HepG2 (cell line): ENCODE results near the gene TMEFF1. TPM values are rescaled to one million over a fixed set of nuclear protein-coding genes. Genes with fewer than 3 reads are reported as not detected.
A peak's percentile ranks its signal among the peaks of the same experiment; 100 is the strongest.

Source experiments
- AGO2 ChIP-seq: fragments of 200-400 bp; formaldehyde crosslinking; optimal IDR thresholded peaks from 2 replicates; pipeline ENCODE3; 2017; ENCODE audit warnings: mild to moderate bottlenecking, low read depth, low read length, moderate library complexity
- ARNT2 ChIP-seq: sonication (generic); formaldehyde crosslinking; IDR thresholded peaks from 2 replicates; pipeline ENCODE4 v1.8.0; 2022; ENCODE audit warnings: mild to moderate bottlenecking, low read depth, missing genetic modification reagents, moderate library complexity
- DBP ChIP-seq: sonication (generic); formaldehyde crosslinking; IDR thresholded peaks from 2 replicates; pipeline ENCODE4 v1.4.0; 2020; ENCODE audit warnings: missing genetic modification reagents; ENCODE audit errors: not compliant biosample characterization
- GMEB1 ChIP-seq: sonication (generic); formaldehyde crosslinking; IDR thresholded peaks from 2 replicates; pipeline ENCODE4 v1.5.1; 2020; ENCODE audit warnings: missing genetic modification reagents, mild to moderate bottlenecking, borderline replicate concordance
- KDM6A ChIP-seq: IDR thresholded peaks from 2 replicates; pipeline ENCODE4 v1.6.1; 2016; ENCODE audit warnings: low read depth
- NCOR1 ChIP-seq: fragments of 200-600 bp; sonication (generic); IDR thresholded peaks from 2 replicates; pipeline ENCODE4 v1.7.0; 2017; ENCODE audit warnings: antibody characterized with exemption, low read length, borderline replicate concordance
- SRY ChIP-seq: sonication (generic); formaldehyde crosslinking; IDR thresholded peaks from 2 replicates; pipeline ENCODE4 v1.8.0; 2022; ENCODE audit warnings: mild to moderate bottlenecking, missing genetic modification reagents
- STAG1 ChIP-seq: sonication (generic); formaldehyde crosslinking; IDR thresholded peaks from 2 replicates; pipeline ENCODE4 v1.4.0; 2020; ENCODE audit warnings: missing genetic modification reagents
- THAP7 ChIP-seq: sonication (generic); formaldehyde crosslinking; IDR thresholded peaks from 2 replicates; pipeline ENCODE4 v1.8.1; 2023; ENCODE audit warnings: mild to moderate bottlenecking, missing genetic modification reagents
- ZBTB43 ChIP-seq: sonication (generic); formaldehyde crosslinking; conservative IDR thresholded peaks from 2 replicates; pipeline ENCODE4 v1.4.0; 2020; ENCODE audit warnings: missing genetic modification reagents
- ZBTB7B ChIP-seq: sonication (generic); formaldehyde crosslinking; IDR thresholded peaks from 2 replicates; pipeline ENCODE4 v1.4.0; 2020; ENCODE audit warnings: missing genetic modification reagents
- ZNF17 ChIP-seq: sonication (generic); formaldehyde crosslinking; IDR thresholded peaks from 2 replicates; pipeline ENCODE4 v1.5.0; 2020; ENCODE audit warnings: mild to moderate bottlenecking, missing genetic modification reagents
- ZNF280B ChIP-seq: sonication (generic); formaldehyde crosslinking; IDR thresholded peaks from 2 replicates; pipeline ENCODE4 v1.5.0; 2020; ENCODE audit warnings: missing genetic modification reagents, mild to moderate bottlenecking, borderline replicate concordance
- ZNF513 ChIP-seq: sonication (generic); formaldehyde crosslinking; conservative IDR thresholded peaks from 2 replicates; pipeline ENCODE4 v1.5.0; 2020; ENCODE audit warnings: missing genetic modification reagents
- ZNF598 ChIP-seq: sonication (generic); formaldehyde crosslinking; IDR thresholded peaks from 2 replicates; pipeline ENCODE4 v1.5.1; 2020; ENCODE audit warnings: mild to moderate bottlenecking, missing genetic modification reagents, borderline replicate concordance
- ZNF639 ChIP-seq: conservative IDR thresholded peaks from 2 replicates; pipeline ENCODE4 v1.6.1; 2018; ENCODE audit warnings: missing genetic modification reagents
- ZNF674 ChIP-seq: sonication (generic); formaldehyde crosslinking; IDR thresholded peaks from 2 replicates; pipeline ENCODE4 v1.5.0; 2020; ENCODE audit warnings: low read depth, mild to moderate bottlenecking, missing genetic modification reagents
- ZNF776 ChIP-seq: sonication (generic); formaldehyde crosslinking; IDR thresholded peaks from 2 replicates; pipeline ENCODE4 v1.4.0; 2020; ENCODE audit warnings: mild to moderate bottlenecking, missing genetic modification reagents
- polyA plus RNA-seq, 8 experiments: library from polyadenylated mRNA; depleted of rRNA in 3 of 8; stranded (reverse) in 7 of 8; unstranded in 1 of 8; fragments of >200 nt; fragmentation: Illumina TruSeq in 4 of 8; extraction: Trizol in 4 of 8; gene quantifications; 2 replicates each; pipeline versions ENCODE4 v1.2.1 to v1.2.3, GENCODE V29; 2011 to 2016; ENCODE audit warnings: low read depth in 4 of 8, missing spikeins in 1 of 8, mixed read lengths in 1 of 8; ENCODE audit not compliant: insufficient read depth in 1 of 8
- total RNA-seq, 5 experiments: library from RNA; depleted of rRNA; stranded (reverse); fragments of >200 nt; fragmentation: Illumina TruSeq; extraction: Trizol; gene quantifications; 2 replicates each; pipeline ENCODE4 v1.2.3, GENCODE V29; 2016; ENCODE audit warnings: low read depth in 1 of 5

The TMEFF1 gene
- total and polyA plus RNA-seq, 2 of the 13 experiments (the other 11 are each of a cell fraction or from before 2014, with no cell fraction given), result 0.87 to 1.9 TPM

GRCh38 chr9:100473276-100474081 is 530 bp downstream of the TMEFF1 start (continued):
- TF ChIP-seq ZNF639 (CRISPR knock-in tag) (no peak), NCOR1 (no peak), ZNF17 (CRISPR knock-in tag) (no peak), GMEB1 (CRISPR knock-in tag) (no peak), ZNF674 (CRISPR knock-in tag) (no peak), AGO2 (peak; percentile 35), ZNF776 (CRISPR knock-in tag) (peak; percentile 47; the same call in 1 of the 2 replicates), ZNF280B (CRISPR knock-in tag) (no peak), DBP (CRISPR knock-in tag) (no peak), ZBTB43 (CRISPR knock-in tag) (no peak), ZBTB7B (CRISPR knock-in tag) (peak; percentile 39; the same call in 1 of the 2 replicates), THAP7 (CRISPR knock-in tag) (no peak), ARNT2 (CRISPR knock-in tag) (no peak), KDM6A (no peak), STAG1 (CRISPR knock-in tag) (no peak), ZNF513 (CRISPR knock-in tag) (no peak), ZNF598 (CRISPR knock-in tag) (no peak), SRY (0 out of 2 replicates have a peak, but pooled peaks have one; percentile 29)
